GM18867 (cell line): Measurements from ENCODE around the gene MAST4.
"Not testable (repeated sequence)": the region's sequence is repeated elsewhere in the genome, so short reads cannot be mapped to it uniquely, and the experiment has no call there.

Source experiments
- ATAC-seq: cut with Tn5 transposase; IDR thresholded peaks from one replicate; pipeline ENCODE4 v1.9.1; 2021; ENCODE audit warnings: mild to moderate bottlenecking, moderate library complexity; ENCODE audit not compliant: unreplicated experiment

Gene MAST4

GRCh38 chr5:67168069-67168468, 571.9 kb downstream of the MAST4 start:
- ATAC-seq, result no peak

- no peak for ATAC-seq
Measured at GRCh38 chr5:67170767-67171166, 574.6 kb downstream of the MAST4 start.

GRCh38 chr5:67173351-67173750, 577.2 kb downstream of the MAST4 start:
- ATAC-seq, result not testable (repeated sequence)

GRCh38 chr5:67173959-67174358, 577.8 kb downstream of the MAST4 start:
- ATAC-seq, result no peak

- ATAC-seq, result no peak
Measured at GRCh38 chr5:67176936-67177335, 580.7 kb downstream of the MAST4 start.

GRCh38 chr5:67178085-67178484, 581.9 kb downstream of the MAST4 start:
- no peak for ATAC-seq

- no peak for ATAC-seq
Measured at GRCh38 chr5:67178966-67179365, 582.8 kb downstream of the MAST4 start.

- no peak for ATAC-seq
Measured at GRCh38 chr5:67179697-67180361, 583.6 kb downstream of the MAST4 start.

GRCh38 chr5:67181648-67182221, 585.5 kb downstream of the MAST4 start:
- no peak for ATAC-seq

- ATAC-seq, result no peak
Measured at GRCh38 chr5:67182301-67182790, 586.2 kb downstream of the MAST4 start.

GRCh38 chr5:67183859-67184258, 587.7 kb downstream of the MAST4 start:
- no peak for ATAC-seq

GRCh38 chr5:67187006-67187715, 591.0 kb downstream of the MAST4 start:
- ATAC-seq, result peak; percentile 67

- no peak for ATAC-seq
Measured at GRCh38 chr5:67188274-67189078, 592.3 kb downstream of the MAST4 start.

- no peak for ATAC-seq
Measured at GRCh38 chr5:67189079-67189354, 592.8 kb downstream of the MAST4 start.

GRCh38 chr5:67189931-67190330, 593.7 kb downstream of the MAST4 start:
- no peak for ATAC-seq

GRCh38 chr5:67190410-67190809, 594.2 kb downstream of the MAST4 start:
- ATAC-seq, result no peak

- no peak for ATAC-seq
Measured at GRCh38 chr5:67190861-67191260, 594.7 kb downstream of the MAST4 start.

GRCh38 chr5:67192719-67193438, 596.7 kb downstream of the MAST4 start:
- ATAC-seq, result peak; percentile 29

- no peak for ATAC-seq
Measured at GRCh38 chr5:67193439-67193807, 597.2 kb downstream of the MAST4 start.

- ATAC-seq, result no peak
Measured at GRCh38 chr5:67194166-67194565, 598.0 kb downstream of the MAST4 start.
